ENCODE data around the gene ATG12.

- no peak for TF ChIP-seq POLR2A (IDR thresholded peaks at IDR 0.05)
- TF ChIP-seq, protein P1, sequence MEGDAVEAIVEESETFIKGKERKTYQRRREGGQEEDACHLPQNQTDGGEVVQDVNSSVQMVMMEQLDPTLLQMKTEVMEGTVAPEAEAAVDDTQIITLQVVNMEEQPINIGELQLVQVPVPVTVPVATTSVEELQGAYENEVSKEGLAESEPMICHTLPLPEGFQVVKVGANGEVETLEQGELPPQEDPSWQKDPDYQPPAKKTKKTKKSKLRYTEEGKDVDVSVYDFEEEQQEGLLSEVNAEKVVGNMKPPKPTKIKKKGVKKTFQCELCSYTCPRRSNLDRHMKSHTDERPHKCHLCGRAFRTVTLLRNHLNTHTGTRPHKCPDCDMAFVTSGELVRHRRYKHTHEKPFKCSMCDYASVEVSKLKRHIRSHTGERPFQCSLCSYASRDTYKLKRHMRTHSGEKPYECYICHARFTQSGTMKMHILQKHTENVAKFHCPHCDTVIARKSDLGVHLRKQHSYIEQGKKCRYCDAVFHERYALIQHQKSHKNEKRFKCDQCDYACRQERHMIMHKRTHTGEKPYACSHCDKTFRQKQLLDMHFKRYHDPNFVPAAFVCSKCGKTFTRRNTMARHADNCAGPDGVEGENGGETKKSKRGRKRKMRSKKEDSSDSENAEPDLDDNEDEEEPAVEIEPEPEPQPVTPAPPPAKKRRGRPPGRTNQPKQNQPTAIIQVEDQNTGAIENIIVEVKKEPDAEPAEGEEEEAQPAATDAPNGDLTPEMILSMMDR (IDR thresholded peaks at IDR 0.05) = no peak
Observed at GRCh38 chr5:115875447-115875846, 34.1 kb upstream of the ATG12 start.

Measured in Peyer's patch (tissue), 4 donors.